Panc1 (cell line): ENCODE results near the gene ZBTB48. TPM values are rescaled to one million over a fixed set of nuclear protein-coding genes. Genes with fewer than 3 reads are reported as not detected.

Source experiments
- ATAC-seq: fragments of 200-7000 bp; cut with Tn5 transposase; 2 replicates; pipeline ENCODE4 v1.9.1; 2020; ENCODE audit warnings: mild to moderate bottlenecking, moderate library complexity
- BruUV-seq: library from RNA; stranded (reverse); fragments of 400-500 nt; replicated peaks from 2 replicates; lab custom pipeline; 2021; lab: Mats Ljungman, UMichigan
- CTCF ChIA-PET: fragments of 300-600 bp; sonication (Branson Sonifier 250); formaldehyde crosslinking; loops from one replicate; lab custom pipeline; 2022; ENCODE audit warnings: antibody characterized with exemption; lab: Charles Lee
- POLR2A ChIA-PET: fragments of 300-600 bp; sonication (Branson Sonifier 250); formaldehyde crosslinking; loops from one replicate; lab custom pipeline; 2022; ENCODE audit warnings: antibody characterized with exemption; lab: Charles Lee
- DNase-seq: peaks from one replicate; pipeline ENCODE4 v3.0.0-alpha.2; 2010; ENCODE audit warnings: low read depth, low spot score
- H3K27ac ChIP-seq: 2 replicates; pipeline ENCODE4 v1.5.1; 2011; ENCODE audit warnings: mild to moderate bottlenecking, low read length, inconsistent platforms
- H3K27me3 ChIP-seq: fragments of 200-500 bp; sonication (Bioruptor generic); 2 replicates; pipeline ENCODE4 v1.6.0; 2014; ENCODE audit warnings: low read length, inconsistent platforms; ENCODE audit not compliant: control insufficient read depth, insufficient read depth
- H3K36me3 ChIP-seq: fragments of 200-500 bp; sonication (Bioruptor generic); 2 replicates; pipeline ENCODE4 v1.5.1; 2014; ENCODE audit warnings: inconsistent platforms, mild to moderate bottlenecking, low read length, moderate library complexity; ENCODE audit not compliant: control insufficient read depth, insufficient read depth
- H3K4me1 ChIP-seq: 2 replicates; pipeline ENCODE4 v1.5.1; 2011; ENCODE audit warnings: inconsistent platforms, mild to moderate bottlenecking, low read length, moderate library complexity; ENCODE audit not compliant: control insufficient read depth, insufficient read depth
- H3K4me3 ChIP-seq, 2 experiments: 2 replicates each; pipeline ENCODE4 v1.5.1; 2011 to 2012; ENCODE audit warnings: low read depth in 2 of 2, low read length in 2 of 2, mild to moderate bottlenecking in 2 of 2, inconsistent platforms in 1 of 2, moderate library complexity in 1 of 2
- H3K9me3 ChIP-seq: fragments of 200-500 bp; sonication (Bioruptor generic); 2 replicates; pipeline ENCODE4 v1.5.1; 2014; ENCODE audit warnings: low read depth, mild to moderate bottlenecking, inconsistent platforms, low read length, moderate library complexity; ENCODE audit not compliant: control insufficient read depth, insufficient read depth
- POLR2AphosphoS5 ChIP-seq: IDR thresholded peaks from 2 replicates; pipeline ENCODE4 v1.6.1; 2012; ENCODE audit warnings: mild to moderate bottlenecking, low read depth, low read length, moderate library complexity
- SIN3A ChIP-seq: IDR thresholded peaks from 2 replicates; pipeline ENCODE4 v1.6.1; 2012; ENCODE audit warnings: low read depth, mild to moderate bottlenecking, low read length, moderate library complexity, borderline replicate concordance; ENCODE audit not compliant: insufficient read depth
- TCF7L2 ChIP-seq: IDR thresholded peaks from 2 replicates; pipeline ENCODE4 v1.6.1; 2011; ENCODE audit warnings: mild to moderate bottlenecking, low read depth, low read length, inconsistent platforms
- in situ Hi-C: cut with HindIII; loops from 2 replicates; pipeline ENCODE4 v1.10.0; 2016; ENCODE audit warnings: low sequenced_read_pairs, low pct_unique_long_range_greater_than_20kb
- intact Hi-C: fragments of 100-400 bp; cut with micrococcal nuclease; formaldehyde crosslinking; loops from one replicate; pipeline ENCODE4 v1.10.0; 2022; ENCODE audit not compliant: unreplicated experiment
- total RNA-seq: library from RNA; stranded (reverse); gene quantifications from one replicate; pipeline ENCODE4 v1.2.1, GENCODE V29; 2021; ENCODE audit not compliant: unreplicated experiment
- TF ChIP-seq, protein P1 (sequence below), 2 experiments: IDR thresholded peaks; 2 replicates each; pipeline ENCODE4 v1.6.1; 2011 to 2012; ENCODE audit warnings: low read depth in 2 of 2, control low read depth in 1 of 2, low read length in 1 of 2, mild to moderate bottlenecking in 1 of 2, moderate library complexity in 1 of 2; ENCODE audit not compliant: insufficient read depth in 1 of 2
- TF ChIP-seq, protein P2 (sequence below): fragments of 450-650 bp; IDR thresholded peaks from 2 replicates; pipeline ENCODE4 v1.5.1; 2017; ENCODE audit warnings: mild to moderate bottlenecking

Gene ZBTB48
- total RNA-seq, 1 experiment from 2014 or later, result 40.7 TPM

DNA sequence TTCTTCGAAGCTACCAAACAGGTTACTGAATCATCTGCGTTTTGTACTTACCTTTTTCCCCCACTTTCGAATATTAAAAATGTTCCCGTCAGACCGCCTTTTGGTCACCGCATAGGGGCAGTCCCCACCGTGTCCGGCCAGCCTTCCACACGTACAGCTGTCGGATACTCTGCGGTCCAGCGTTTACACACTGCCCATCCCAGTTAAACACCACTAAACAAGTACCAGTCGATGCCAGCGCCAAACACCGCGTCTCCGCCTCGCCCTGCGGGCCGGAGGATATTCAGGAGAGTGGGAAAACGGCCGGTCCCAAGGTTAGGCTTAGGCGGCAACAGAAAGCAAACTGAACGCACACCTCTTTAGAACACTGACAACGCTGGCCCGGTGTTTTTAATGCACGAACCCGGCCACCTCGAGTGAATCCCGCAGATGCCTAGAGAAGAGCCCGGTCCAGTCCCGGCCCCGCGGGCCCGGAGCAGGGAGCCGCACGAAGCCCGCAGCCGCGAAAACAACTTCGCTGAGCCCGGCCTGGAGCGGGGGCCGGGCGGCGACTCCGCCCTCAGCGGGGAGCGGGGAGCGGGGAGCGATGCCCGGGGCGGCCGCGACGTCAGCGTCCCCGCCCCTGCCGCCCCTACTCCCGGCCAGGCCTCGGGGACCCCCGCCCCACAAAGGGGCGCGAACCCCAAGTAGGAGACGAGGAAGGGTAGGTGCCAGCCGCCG, 33.0 kb downstream of the ZBTB48 start:
- no TSS peak for BruUV-seq
- Histone ChIP-seq H3K27me3 (no peaks in the 10 kb centered on the region), H3K4me3 (peak overlapping the region; percentile 89 to 90), H3K27ac (peak overlapping the region; percentile 95), H3K9me3 (no peaks in the 10 kb centered on the region), H3K36me3 (no peaks in the 10 kb centered on the region; the same call in 1 of the 2 replicates), H3K4me1 (peaks cover 22% of the 10 kb centered on the region)
- CTCF ChIA-PET, result interaction anchor here (1.0 kb wide), 1 partner anchor 9 kb away, joined by 3 read pairs; no protein-coding TSS in a partner anchor
- peak; percentile 72 for ATAC-seq
- TF ChIP-seq POLR2AphosphoS5, result peak; percentile 40; the same call in 1 of the 2 replicates
- TF ChIP-seq, protein P1, sequence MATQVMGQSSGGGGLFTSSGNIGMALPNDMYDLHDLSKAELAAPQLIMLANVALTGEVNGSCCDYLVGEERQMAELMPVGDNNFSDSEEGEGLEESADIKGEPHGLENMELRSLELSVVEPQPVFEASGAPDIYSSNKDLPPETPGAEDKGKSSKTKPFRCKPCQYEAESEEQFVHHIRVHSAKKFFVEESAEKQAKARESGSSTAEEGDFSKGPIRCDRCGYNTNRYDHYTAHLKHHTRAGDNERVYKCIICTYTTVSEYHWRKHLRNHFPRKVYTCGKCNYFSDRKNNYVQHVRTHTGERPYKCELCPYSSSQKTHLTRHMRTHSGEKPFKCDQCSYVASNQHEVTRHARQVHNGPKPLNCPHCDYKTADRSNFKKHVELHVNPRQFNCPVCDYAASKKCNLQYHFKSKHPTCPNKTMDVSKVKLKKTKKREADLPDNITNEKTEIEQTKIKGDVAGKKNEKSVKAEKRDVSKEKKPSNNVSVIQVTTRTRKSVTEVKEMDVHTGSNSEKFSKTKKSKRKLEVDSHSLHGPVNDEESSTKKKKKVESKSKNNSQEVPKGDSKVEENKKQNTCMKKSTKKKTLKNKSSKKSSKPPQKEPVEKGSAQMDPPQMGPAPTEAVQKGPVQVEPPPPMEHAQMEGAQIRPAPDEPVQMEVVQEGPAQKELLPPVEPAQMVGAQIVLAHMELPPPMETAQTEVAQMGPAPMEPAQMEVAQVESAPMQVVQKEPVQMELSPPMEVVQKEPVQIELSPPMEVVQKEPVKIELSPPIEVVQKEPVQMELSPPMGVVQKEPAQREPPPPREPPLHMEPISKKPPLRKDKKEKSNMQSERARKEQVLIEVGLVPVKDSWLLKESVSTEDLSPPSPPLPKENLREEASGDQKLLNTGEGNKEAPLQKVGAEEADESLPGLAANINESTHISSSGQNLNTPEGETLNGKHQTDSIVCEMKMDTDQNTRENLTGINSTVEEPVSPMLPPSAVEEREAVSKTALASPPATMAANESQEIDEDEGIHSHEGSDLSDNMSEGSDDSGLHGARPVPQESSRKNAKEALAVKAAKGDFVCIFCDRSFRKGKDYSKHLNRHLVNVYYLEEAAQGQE (IDR thresholded peaks at IDR 0.05; ENCODE audit: insufficient read depth in 1 of 2, low read depth in 2 of 2, low read length in 1 of 2), result no peak
- peak; percentile 73 for TF ChIP-seq SIN3A
- TF ChIP-seq, protein P2, sequence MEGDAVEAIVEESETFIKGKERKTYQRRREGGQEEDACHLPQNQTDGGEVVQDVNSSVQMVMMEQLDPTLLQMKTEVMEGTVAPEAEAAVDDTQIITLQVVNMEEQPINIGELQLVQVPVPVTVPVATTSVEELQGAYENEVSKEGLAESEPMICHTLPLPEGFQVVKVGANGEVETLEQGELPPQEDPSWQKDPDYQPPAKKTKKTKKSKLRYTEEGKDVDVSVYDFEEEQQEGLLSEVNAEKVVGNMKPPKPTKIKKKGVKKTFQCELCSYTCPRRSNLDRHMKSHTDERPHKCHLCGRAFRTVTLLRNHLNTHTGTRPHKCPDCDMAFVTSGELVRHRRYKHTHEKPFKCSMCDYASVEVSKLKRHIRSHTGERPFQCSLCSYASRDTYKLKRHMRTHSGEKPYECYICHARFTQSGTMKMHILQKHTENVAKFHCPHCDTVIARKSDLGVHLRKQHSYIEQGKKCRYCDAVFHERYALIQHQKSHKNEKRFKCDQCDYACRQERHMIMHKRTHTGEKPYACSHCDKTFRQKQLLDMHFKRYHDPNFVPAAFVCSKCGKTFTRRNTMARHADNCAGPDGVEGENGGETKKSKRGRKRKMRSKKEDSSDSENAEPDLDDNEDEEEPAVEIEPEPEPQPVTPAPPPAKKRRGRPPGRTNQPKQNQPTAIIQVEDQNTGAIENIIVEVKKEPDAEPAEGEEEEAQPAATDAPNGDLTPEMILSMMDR, result no peak
- TF ChIP-seq TCF7L2, result no peak
- POLR2A ChIA-PET, result interaction anchor here (0.6 kb wide), 1 partner anchor 199 kb away, joined by 3 read pairs; no protein-coding TSS in a partner anchor
- intact Hi-C loops (no loop called here), in situ Hi-C loops (no loop called here)
- DNase-seq, result no peak

DNA sequence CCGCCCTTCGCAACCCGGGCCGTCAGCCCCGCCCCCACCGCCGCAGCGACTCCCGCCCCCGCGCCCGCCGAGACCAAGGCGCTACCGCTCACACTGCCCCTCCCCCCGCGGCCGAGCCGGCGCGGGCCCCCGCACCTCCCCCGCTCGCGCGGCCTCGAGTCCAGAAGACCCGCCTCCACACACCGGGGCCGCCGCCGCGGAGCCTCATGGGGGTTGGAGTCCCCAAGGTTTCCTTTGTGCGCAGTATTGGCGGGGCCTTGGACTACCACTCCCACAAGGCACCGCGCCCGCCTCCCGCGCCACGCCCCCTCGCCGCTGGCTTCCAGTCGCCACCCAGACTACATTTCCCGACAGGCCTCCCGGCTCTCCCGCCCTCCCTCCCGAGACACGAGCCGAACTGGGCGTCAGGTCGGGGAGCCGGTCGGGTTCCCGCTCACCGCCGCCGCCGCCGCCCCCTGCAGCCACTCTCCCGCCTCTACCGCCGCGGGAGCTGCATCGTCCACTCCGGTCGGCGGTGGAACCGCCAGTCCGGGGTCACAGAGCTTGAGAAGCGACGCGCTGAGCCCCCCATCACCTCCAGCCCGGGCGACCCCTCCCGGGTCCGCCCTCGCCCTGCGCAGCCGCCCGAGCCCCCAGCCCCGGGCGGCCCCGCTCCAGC, 33.7 kb downstream of the ZBTB48 start, which contains the start of gene PHF13:
Gene PHF13 (plus strand): TSS at position 371 of the 658 bp plus-strand sequence. CDS start 336 bp downstream, outside the sequence.
- no TSS peak for BruUV-seq
- peak within 1 kb of the TSS; percentile 89 to 90 for H3K4me3 ChIP-seq
- H3K4me1 ChIP-seq, result peaks cover 22% of the 10 kb centered on the region
- ChIA-PET CTCF (interaction anchor here (0.7 kb wide), 1 partner anchor 12 kb away, joined by 3 read pairs; no protein-coding TSS in a partner anchor), POLR2A (interaction anchor here (0.6 kb wide), 1 partner anchor 200 kb away, joined by 3 read pairs; no protein-coding TSS in a partner anchor)
- H3K36me3 ChIP-seq, result no peaks in the 10 kb centered on the region; the same call in 1 of the 2 replicates
- intact Hi-C loops (no loop called here), in situ Hi-C loops (no loop called here)
- ATAC-seq (peak; percentile 95), DNase-seq (peak; percentile 84)
- peak within 1 kb of the TSS; percentile 95 for H3K27ac ChIP-seq
- H3K9me3 ChIP-seq, result no peaks in the 10 kb centered on the region
- H3K27me3 ChIP-seq, result no peaks in the 10 kb centered on the region
- TF ChIP-seq, protein P2, result no peak
- TF ChIP-seq SIN3A, result peak; percentile 23; the same call in 1 of the 2 replicates
